Measurements from ENCODE around the gene PKD1L1. TPM values are rescaled to one million over a fixed set of nuclear protein-coding genes. Genes with fewer than 3 reads are reported as not detected.

Gene PKD1L1
- total RNA-seq, 4 donors from 2014 or later: 0.44 to 1.1 (median 0.75) TPM

- no peak for TF ChIP-seq CTCF (IDR thresholded peaks at IDR 0.05; ENCODE audit: low read depth)
Measured at GRCh38 chr7:47932466-47933037, 15.7 kb downstream of the PKD1L1 start.

- TF ChIP-seq CTCF (IDR thresholded peaks at IDR 0.05; ENCODE audit: low read depth): no peak
Measured at GRCh38 chr7:47932016-47932415, 16.2 kb downstream of the PKD1L1 start.

- TF ChIP-seq CTCF (IDR thresholded peaks at IDR 0.05; ENCODE audit: low read depth): no peak
Measured at GRCh38 chr7:47931005-47932004, 17.0 kb downstream of the PKD1L1 start.

GRCh38 chr7:47924266-47924665, 24.0 kb downstream of the PKD1L1 start:
- no peak for TF ChIP-seq CTCF (IDR thresholded peaks at IDR 0.05; ENCODE audit: low read depth)

GRCh38 chr7:47915616-47915976, 32.7 kb downstream of the PKD1L1 start:
- no peak for TF ChIP-seq CTCF (IDR thresholded peaks at IDR 0.05; ENCODE audit: low read depth)

GRCh38 chr7:47914717-47915615, 33.3 kb downstream of the PKD1L1 start:
- TF ChIP-seq CTCF (IDR thresholded peaks at IDR 0.05; ENCODE audit: low read depth): no peak

Data from subcutaneous adipose tissue (tissue), 4 donors.